Skin of body (tissue), 2 donors: ENCODE data around the gene ACTL7B. TPM values are rescaled to one million over a fixed set of nuclear protein-coding genes. Genes with fewer than 3 reads are reported as not detected.
"Not testable (repeated sequence)": the region's sequence is repeated elsewhere in the genome, so short reads cannot be mapped to it uniquely, and the experiment has no call there.

Experiments
- DNase-seq: peaks from one replicate; lab custom pipeline; 2025; lab: John Stamatoyannopoulos, UW
- total RNA-seq: library from RNA; depleted of rRNA; stranded (reverse); fragments of >200 nt; gene quantifications from one replicate; pipeline ENCODE4 v1.2.3, GENCODE V29; 2014

The ACTL7B gene
- total RNA-seq, result not detected

- no peak for DNase-seq
These were observed at the start of gene ACTL7B for GRCh38 chr9:108855888-108856287. Gene ACTL7B, minus strand, starts transcription at chr9:108855986. Its CDS starts 56 bp downstream, at chr9:108855930.

GRCh38 chr9:108905494-108905893, 49.7 kb upstream of the ACTL7B start:
- no peak for DNase-seq

GRCh38 chr9:108904161-108904560, 48.4 kb upstream of the ACTL7B start:
- DNase-seq, result no peak

- DNase-seq, result no peak
These were observed 47.8 kb upstream of the ACTL7B start for GRCh38 chr9:108903420-108904103.

GRCh38 chr9:108900176-108900575, 44.4 kb upstream of the ACTL7B start:
- DNase-seq, result no peak

- DNase-seq, result not testable (repeated sequence)
These were observed 43.4 kb upstream of the ACTL7B start for GRCh38 chr9:108899023-108899695.

GRCh38 chr9:108897324-108898096, 41.7 kb upstream of the ACTL7B start:
- DNase-seq, result no peak

- DNase-seq, result no peak
These were observed 38.6 kb upstream of the ACTL7B start for GRCh38 chr9:108894225-108894997.

GRCh38 chr9:108889649-108890067, 33.9 kb upstream of the ACTL7B start:
- no peak for DNase-seq

GRCh38 chr9:108886594-108887271, 30.9 kb upstream of the ACTL7B start:
- DNase-seq, result not testable (repeated sequence)

- DNase-seq, result no peak
These were observed 30.0 kb upstream of the ACTL7B start for GRCh38 chr9:108885643-108886348.

- DNase-seq, result no peak
These were observed 28.9 kb upstream of the ACTL7B start for GRCh38 chr9:108884701-108885100.

- no peak for DNase-seq
These were observed 27.3 kb upstream of the ACTL7B start for GRCh38 chr9:108883085-108883484.

GRCh38 chr9:108882052-108882888, 26.5 kb upstream of the ACTL7B start:
- no peak for DNase-seq

- DNase-seq, result no peak
These were observed 25.0 kb upstream of the ACTL7B start for GRCh38 chr9:108880738-108881316.

- DNase-seq, result no peak
These were observed 21.7 kb upstream of the ACTL7B start for GRCh38 chr9:108877524-108877923.

GRCh38 chr9:108876425-108876824, 20.6 kb upstream of the ACTL7B start:
- DNase-seq, result no peak

GRCh38 chr9:108874058-108874788, 18.4 kb upstream of the ACTL7B start:
- DNase-seq, result no peak
